Frontal cortex (tissue), 4 donors: Measurements from ENCODE around the gene ERBB2. TPM values are rescaled to one million over a fixed set of nuclear protein-coding genes. Genes with fewer than 3 reads are reported as not detected.
"Not testable (repeated sequence)": the region's sequence is repeated elsewhere in the genome, so short reads cannot be mapped to it uniquely, and the experiment has no call there.

ENCODE experiments used
- DNase-seq, 2 donors: peaks; one replicate each; pipeline ENCODE4 v3.0.0; 2012; ENCODE audit warnings: low spot score in 2 of 2
- FAIRE-seq: peaks from 2 replicates; lab custom pipeline; 2012; peaks lifted over from hg19 to GRCh38; lab: Jason Lieb, UNC
- total RNA-seq: library from RNA; depleted of rRNA; stranded (reverse); fragments of >200 nt; gene quantifications from one replicate; pipeline ENCODE4 v1.2.3, GENCODE V29; 2014
- donor health status: control.
- donor health status: control.
- donor health status: control.

ERBB2 gene
- total RNA-seq, 1 donor from 2014 or later, result 6.9 TPM

GRCh38 chr17:39737760-39738567 lies 38.1 kb downstream of the ERBB2 start, which contains the start of gene GRB7:
Gene GRB7 (plus strand): TSS chr17:39737938. CDS start chr17:39742302, 4,364 bp downstream.
- DNase-seq, result no peak
- no peak for FAIRE-seq

DNA sequence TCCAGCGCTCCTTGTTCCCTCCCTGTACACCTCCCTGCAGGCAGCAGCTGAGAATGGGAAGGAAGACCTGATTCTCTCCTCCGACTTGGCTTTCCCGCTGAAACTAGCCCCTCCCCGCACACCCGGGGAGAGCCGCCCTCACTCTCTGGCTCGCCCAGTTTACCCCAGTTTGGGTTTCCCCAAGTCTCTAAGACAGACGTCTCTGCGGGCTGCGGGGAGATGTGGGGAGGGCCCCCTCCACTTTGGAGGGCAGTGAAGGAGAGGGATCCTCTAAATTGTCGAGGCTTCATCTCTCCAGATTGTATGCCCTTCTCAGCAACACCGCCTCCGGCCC lies 38.7 kb downstream of the ERBB2 start:
- DNase-seq (no peak), FAIRE-seq (no peak)

- DNase-seq (no peak), FAIRE-seq (no peak)
Observed at GRCh38 chr17:39738983-39739884, 39.4 kb downstream of the ERBB2 start.

GRCh38 chr17:39739885-39740356 lies 40.1 kb downstream of the ERBB2 start:
- no peak for DNase-seq
- FAIRE-seq, result no peak

DNA sequence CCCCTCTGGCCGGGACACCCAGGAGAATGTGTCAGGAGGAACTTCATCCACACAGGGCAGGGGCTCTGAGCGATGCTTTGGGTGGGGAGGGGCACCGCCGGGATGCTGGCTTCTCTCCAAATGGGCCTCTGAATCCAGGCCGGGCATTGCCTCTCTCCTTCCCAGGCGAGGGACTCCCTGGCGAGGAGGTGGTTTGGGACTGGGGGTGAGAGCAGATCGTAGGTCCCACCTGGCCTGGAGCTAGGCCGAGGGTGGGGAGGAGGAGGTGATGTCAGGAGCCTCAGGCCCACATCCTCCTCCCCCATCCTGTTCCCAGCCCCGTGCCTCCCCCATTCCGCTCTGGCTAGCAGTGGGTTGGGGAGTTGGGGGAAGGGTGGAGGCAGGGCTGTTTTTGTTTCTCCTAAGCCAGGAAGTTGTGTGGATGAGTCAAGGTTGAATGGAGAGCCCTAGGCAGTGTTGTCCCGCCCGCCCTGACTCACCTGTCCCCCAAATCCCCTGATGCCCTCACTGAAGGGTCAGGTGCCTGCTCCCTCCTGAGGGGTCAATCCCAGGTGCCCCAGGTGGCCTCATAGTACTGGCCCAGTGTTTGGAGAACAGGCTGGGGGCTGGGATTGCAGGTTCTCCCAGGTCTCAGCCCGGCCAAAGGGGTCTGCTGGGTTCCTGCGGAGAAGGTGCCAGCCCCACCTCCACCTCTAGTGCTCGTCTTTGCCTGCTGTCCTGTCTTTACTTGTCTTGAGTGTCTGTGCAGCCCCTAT lies 40.7 kb downstream of the ERBB2 start:
- DNase-seq (no peak), FAIRE-seq (no peak)

GRCh38 chr17:39742126-39742855 lies 42.4 kb downstream of the ERBB2 start:
- FAIRE-seq (no peak), DNase-seq (no peak)

- no peak for FAIRE-seq
Observed at GRCh38 chr17:39742856-39743436, 43.1 kb downstream of the ERBB2 start.

GRCh38 chr17:39744075-39744835 lies 44.4 kb downstream of the ERBB2 start:
- DNase-seq, result no peak
- no peak for FAIRE-seq

More at GRCh38 chr17:39742856-39743436, 43.1 kb downstream of the ERBB2 start:
- no peak for DNase-seq

DNA sequence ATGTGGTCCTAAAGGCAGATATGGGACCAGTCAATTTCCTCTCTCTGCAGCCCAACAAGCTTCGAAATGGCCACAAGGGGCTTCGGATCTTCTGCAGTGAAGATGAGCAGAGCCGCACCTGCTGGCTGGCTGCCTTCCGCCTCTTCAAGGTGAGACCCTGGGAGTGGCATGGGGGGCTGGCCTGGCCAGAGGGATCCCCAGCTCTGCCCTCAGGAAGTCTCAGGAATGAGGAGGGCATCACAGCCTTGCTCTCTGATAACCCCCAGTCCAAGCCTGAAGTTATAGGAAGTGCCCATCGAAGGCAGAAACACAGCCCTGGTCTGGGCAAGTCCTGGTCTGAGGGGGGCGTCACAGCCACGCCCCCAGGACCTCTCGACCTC lies 45.0 kb downstream of the ERBB2 start:
- DNase-seq (no peak), FAIRE-seq (no peak)

DNA sequence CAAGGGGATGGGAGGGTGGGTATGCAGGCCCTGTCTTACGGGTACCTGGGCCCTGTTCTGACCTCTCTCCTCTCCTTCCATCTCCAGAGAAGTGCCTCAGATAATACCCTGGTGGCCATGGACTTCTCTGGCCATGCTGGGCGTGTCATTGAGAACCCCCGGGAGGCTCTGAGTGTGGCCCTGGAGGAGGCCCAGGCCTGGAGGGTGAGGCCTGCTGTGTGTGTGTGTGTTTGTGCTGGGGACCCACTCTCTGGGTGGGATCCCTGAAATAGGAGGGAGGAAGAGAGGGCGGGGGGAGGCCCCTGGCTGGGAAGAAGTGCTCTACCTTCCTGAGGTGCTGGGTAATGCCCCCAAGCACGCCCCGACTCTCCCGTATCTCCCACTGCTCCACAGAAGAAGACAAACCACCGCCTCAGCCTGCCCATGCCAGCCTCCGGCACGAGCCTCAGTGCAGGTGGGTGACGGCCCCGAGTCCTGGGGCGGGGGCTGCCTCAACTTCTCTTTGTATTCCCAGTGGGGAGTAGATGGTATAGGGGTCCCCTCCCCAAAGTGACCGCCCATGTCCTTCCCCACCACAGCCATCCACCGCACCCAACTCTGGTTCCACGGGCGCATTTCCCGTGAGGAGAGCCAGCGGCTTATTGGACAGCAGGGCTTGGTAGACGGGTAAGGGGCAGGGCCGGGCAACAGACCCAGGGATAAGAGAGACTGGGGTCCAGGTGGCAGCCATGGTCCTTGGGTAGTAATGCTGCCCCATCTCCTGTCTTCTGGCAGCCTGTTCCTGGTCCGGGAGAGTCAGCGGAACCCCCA lies 45.7 kb downstream of the ERBB2 start:
- FAIRE-seq, result no peak
- no peak for DNase-seq

- FAIRE-seq (no peak), DNase-seq (no peak)
Observed at GRCh38 chr17:39746145-39746461, 46.2 kb downstream of the ERBB2 start.

DNA sequence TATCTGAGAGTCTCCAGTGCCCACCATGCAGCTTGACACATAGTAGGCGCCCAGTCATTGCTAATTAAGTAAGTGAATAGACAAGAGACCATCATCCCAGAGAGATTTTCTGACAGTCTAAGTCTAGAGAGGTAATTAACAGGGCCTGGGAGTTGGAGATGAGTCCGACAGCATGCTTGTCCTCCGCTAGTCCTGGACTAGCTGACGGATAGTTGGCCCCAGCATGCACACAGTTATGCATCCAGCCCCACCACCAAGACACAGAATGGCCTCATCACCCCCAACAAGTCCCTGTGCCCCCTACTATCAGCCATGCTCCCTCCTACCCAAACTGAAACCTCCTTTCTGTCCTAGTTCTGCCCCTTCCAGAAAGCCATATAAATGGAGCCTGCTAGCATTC lies 47.9 kb downstream of the ERBB2 start:
- no peak for DNase-seq
- FAIRE-seq, result no peak

DNA sequence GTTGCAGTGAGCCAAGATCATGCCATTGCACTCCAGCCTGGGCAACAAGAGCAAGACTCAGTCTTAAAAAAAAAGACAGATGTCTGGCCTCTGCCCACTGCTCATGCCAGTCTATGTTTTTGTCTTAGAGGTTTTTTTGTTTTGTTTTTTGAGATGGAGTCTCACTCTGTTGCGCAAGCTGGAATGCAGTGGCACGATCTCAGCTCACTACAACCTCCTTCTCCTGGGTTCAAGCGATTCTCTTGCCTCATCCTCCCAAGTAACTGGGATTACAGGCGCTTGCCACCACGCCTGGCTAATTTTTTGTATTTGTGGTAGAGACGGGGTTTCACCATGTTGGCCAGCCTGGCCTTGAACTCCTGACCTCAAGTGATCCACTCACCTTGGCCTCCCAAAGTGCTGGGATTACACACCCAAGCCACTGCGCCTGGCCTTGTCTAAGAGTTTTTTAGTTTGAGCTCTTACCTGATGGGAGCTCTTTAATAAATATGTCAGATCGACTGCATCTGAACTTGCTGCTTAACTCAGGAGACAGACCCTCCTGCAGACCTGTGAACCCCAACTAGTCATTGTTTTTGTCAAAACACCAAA lies 48.7 kb downstream of the ERBB2 start:
- not testable (repeated sequence) for FAIRE-seq, DNase-seq

DNA sequence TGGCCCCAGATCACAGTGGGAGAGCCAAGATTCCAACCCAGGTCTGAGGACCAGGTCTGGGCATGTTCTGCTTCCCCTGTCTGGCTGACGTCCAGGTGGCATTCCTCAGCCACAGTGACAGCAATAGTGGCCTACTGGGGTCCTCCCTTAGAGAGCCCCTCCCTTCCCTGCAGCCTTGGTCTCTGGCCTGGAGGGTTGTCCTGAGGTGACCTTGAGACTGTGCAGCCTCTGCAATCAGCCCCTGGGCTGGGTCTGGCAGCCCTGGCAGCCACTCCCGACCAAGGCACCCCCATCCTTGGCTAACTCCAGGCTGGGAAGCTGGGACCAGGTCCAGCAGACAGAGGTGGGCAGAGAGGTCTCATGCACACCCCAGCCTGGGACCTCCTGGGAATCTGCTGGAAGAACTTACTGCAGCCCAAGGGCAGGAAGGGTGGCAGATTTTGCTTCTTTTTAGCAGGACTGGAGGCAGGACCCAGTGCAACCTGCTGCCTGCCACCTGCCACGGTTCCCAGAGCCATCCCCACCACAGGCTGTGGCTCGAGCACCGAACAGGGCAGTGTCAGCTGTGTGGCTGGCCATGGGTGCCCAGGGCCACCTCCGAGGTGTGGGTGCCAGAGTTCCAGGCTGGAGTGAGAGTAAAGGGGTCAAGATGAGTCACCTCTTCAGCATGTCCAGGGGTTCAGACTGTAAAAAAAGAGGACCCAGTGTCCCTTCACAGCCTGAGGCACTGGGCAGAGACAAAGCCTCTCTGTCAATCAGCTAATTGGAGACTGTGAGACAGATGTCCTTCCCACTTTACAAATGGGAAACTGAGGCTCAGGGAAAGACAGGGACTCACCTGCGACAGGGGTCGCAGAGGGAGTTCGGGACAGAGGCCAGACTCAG lies 50.5 kb downstream of the ERBB2 start:
- FAIRE-seq (no peak), DNase-seq (no peak)

DNA sequence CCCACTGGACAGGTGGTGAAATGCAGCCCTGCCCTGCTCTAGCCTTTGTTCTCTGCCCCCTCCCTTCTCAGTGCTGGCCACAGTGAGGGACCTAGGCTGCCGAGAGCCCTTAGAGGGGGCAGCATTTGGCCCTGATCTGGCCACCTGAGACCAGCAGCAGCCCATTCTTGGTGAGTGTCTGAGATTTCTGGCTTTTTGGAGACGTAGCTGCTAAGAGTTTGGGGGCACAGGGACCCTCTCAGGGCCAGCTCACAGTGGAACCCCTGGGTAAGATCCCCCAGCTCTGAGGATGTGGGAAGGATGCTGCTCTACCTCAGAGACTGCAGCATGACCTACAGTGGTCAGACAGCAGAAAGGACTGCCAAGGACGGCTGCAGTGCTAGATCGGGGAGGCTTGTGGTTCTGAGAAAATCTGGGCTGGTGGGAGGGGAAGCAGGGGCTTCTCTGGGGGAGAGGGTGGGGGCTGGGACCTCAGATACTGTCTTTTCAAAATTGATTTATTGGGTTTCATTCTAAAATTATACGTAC lies 51.2 kb downstream of the ERBB2 start:
- FAIRE-seq (no peak), DNase-seq (no peak)

- DNase-seq (no peak), FAIRE-seq (no peak)
Observed at GRCh38 chr17:39751637-39752036, 51.8 kb downstream of the ERBB2 start.
